T-helper 2 cell treated with Interferon-gamma antibody and Interleukin-4, amounts not matched to agents 5 μg/mL and 100 μg/mL, for 36 hours (primary cell): ENCODE data around the gene HS3ST5.

Experiments
- DNase-seq: peaks from one replicate; pipeline ENCODE4 v3.0.0; 2021; ENCODE audit warnings: low spot score
- H3K27ac Mint-ChIP-seq: one replicate; pipeline ENCODE4 v1.8.0; 2021; ENCODE audit warnings: mild to moderate bottlenecking, mixed read lengths
- H3K27me3 Mint-ChIP-seq: one replicate; pipeline ENCODE4 v1.8.0; 2021; ENCODE audit warnings: low read depth, mixed read lengths
- H3K36me3 Mint-ChIP-seq: one replicate; pipeline ENCODE4 v1.8.0; 2021; ENCODE audit warnings: low read depth, mixed read lengths
- H3K4me1 Mint-ChIP-seq: one replicate; pipeline ENCODE4 v1.8.0; 2021; ENCODE audit warnings: low read depth, mixed read lengths
- H3K4me3 Mint-ChIP-seq: one replicate; pipeline ENCODE4 v1.8.0; 2022; ENCODE audit warnings: mild to moderate bottlenecking, moderate library complexity, mixed read lengths
- H3K9me3 Mint-ChIP-seq: one replicate; pipeline ENCODE4 v1.8.0; 2021; ENCODE audit warnings: mixed read lengths

HS3ST5 gene, protein sequence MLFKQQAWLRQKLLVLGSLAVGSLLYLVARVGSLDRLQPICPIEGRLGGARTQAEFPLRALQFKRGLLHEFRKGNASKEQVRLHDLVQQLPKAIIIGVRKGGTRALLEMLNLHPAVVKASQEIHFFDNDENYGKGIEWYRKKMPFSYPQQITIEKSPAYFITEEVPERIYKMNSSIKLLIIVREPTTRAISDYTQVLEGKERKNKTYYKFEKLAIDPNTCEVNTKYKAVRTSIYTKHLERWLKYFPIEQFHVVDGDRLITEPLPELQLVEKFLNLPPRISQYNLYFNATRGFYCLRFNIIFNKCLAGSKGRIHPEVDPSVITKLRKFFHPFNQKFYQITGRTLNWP

DNA sequence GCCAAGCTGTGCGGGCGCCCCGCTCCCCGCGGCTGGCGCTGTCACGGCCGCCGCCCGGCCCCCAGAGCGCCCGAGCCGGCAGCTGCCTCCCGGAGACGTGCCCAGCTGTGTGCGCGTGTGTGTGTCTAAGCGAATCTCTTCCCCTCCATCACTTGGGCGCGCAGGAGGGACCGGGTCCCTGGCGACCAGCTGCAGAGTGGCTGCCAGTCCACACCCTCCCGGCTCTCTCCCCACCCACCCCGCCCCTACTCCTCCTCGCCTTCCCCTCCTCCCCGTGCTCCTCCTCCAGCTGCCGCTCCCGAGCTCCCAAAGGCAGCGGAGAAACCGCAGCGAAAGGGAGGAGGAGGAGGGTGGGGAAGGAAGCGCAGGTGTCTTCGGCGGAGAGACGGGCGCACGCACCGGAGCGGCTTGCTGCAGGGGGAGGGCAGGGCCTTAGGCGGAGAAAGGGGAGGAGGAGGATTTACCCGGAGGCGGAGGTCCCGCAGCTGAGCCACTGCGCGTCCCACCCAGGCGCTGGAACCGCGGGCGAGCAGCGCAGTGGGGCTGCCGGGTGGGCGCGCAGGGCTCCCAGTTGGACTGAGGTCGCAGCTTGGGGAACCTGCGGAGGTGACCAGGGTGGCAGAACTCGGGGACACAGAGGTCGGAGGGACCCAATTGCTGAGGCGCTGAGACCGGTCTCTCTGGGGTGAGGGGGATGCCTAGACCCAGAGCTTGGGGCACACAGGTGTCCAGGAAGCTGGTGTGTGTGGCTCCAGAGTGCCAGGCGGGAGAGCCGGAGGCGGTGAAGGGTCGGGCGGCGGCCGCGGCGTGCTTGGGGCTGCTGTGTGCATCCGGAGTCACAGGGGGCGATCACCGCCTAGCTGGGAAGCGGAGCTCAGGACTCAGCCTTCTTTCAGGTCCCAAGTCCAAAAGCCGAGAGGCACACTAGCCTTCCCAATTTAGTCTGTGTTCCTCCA, at the start of gene HS3ST5:
Gene HS3ST5 (minus strand): TSS at position 198 of the 956 bp plus-strand sequence. CDS start 280,178 bp downstream, outside the sequence.
- Mint-ChIP-seq H3K27ac (no peak within 1 kb of the TSS), H3K9me3 (no peaks in the 10 kb centered on the region), H3K4me3 (peak within 1 kb of the TSS; percentile 24), H3K27me3 (peaks cover 40% of the 10 kb centered on the region), H3K36me3 (no peaks in the 10 kb centered on the region), H3K4me1 (no peaks in the 10 kb centered on the region)
- DNase-seq: no peak

DNA sequence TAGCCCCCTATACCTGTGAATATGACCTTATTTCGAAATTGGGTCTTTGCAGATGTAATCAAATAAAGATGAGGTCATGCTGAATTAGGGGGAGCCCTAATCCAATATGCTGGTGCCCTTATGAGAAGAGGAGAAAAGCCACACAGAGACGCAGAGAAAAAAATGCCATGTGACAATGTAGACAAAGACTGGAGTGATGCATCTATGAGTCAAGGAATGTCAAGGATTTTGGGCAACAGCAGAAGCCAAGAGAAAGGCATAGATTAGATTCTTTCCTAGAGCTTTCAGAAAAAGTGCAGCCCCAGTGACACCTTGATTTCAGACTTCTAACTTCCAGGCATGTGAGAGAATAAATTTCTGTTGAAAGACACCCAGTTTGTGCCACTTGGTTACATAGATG, 47.4 kb upstream of the HS3ST5 start:
- Mint-ChIP-seq H3K4me3 (no peak overlapping the region), H3K36me3 (no peaks in the 10 kb centered on the region), H3K27ac (no peak overlapping the region), H3K4me1 (no peaks in the 10 kb centered on the region), H3K9me3 (no peaks in the 10 kb centered on the region), H3K27me3 (no peaks in the 10 kb centered on the region)
- DNase-seq: no peak

DNA sequence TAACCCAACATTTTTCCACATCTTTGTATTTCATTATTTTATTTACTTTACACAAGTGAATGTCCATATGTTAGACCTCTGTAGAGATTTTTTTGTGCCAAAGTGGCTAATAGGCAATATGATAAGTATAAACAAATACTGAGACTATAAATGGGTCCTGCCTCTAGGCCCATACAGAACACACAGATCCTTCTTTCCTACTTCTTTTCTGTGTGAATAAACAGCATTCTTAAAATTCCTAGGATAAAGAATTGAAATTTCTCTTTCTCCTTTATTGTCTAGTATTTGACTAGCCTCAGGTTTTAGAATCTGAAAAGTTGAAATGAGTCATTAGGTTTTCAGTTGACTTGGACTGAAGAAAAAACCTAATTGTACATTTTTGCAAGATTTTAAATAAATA, 46.3 kb upstream of the HS3ST5 start:
- Mint-ChIP-seq H3K27ac (no peak overlapping the region), H3K36me3 (no peaks in the 10 kb centered on the region), H3K4me1 (no peaks in the 10 kb centered on the region), H3K27me3 (no peaks in the 10 kb centered on the region), H3K4me3 (no peak overlapping the region), H3K9me3 (no peaks in the 10 kb centered on the region)
- no peak for DNase-seq

DNA sequence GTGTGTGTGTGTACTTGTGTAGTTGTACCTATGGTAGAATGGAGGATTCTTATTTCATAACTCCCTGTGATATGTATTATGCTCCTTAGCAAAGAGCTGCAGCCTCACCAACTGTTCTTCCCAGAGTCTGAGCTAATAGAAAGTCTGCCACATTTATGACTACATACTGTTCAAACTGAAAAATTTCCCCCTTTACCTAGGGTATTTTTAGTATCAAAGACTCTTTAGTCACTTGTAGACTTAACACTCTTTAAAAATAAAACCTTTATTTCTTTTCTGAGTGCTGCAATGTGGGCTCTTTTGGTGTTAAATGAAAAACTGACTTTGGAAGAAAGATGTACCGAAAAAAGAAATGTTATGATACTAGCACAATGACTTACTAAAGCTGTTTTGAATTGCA, 39.6 kb upstream of the HS3ST5 start:
- Mint-ChIP-seq H3K4me1 (no peaks in the 10 kb centered on the region), H3K36me3 (no peaks in the 10 kb centered on the region), H3K27ac (no peak overlapping the region), H3K27me3 (no peaks in the 10 kb centered on the region), H3K9me3 (no peaks in the 10 kb centered on the region), H3K4me3 (no peak overlapping the region)
- no peak for DNase-seq

DNA sequence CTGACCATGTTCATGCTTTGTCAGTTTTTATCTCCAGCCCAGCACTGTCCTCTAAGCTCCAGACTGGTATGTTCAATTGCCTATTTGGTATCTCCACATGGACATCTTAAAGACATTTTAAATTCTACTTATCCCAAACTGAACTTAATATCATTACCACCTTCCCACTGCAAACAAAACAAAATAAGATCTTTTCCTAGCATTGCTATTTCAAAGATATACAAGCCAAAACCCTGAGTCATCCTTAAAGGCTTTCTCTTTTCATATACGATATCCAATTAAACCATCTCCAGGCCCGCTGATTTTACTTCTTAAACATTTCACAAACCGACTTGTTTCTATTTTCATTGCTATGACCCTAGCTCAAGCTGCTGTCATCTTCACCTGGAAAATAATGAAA, 35.1 kb upstream of the HS3ST5 start:
- no peaks in the 10 kb centered on the region for H3K9me3 Mint-ChIP-seq
- H3K4me1 Mint-ChIP-seq: no peaks in the 10 kb centered on the region
- no peaks in the 10 kb centered on the region for H3K36me3 Mint-ChIP-seq
- H3K4me3 Mint-ChIP-seq: no peak overlapping the region
- no peaks in the 10 kb centered on the region for H3K27me3 Mint-ChIP-seq
- H3K27ac Mint-ChIP-seq: no peak overlapping the region
- no peak for DNase-seq

DNA sequence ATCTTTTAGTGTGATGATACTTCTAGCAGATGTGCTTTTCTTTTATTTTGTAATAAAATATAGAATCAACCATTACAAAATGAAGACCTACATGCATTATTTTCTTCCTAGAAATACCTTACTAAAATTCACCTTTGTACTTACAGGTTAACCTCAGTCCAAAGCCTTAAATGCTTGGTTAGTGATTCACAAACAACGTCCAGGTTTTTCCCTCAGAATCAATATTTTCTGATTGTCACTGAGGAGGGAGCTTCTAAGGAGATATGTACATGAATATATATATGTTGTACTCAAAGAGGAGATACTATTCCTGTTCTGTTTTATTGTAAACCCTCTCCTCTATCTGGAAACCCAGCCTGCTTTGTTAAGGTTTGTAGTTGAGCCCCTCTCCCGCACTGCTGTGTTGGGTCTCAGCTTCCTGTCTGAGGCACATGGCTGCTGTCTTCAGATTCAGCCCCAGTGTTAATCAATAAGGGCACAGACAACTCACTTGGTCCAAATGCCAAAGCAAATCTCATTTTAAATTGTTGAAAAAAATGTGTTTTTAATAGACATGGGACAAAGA, 33.9 kb upstream of the HS3ST5 start:
- Mint-ChIP-seq H3K4me3 (no peak overlapping the region), H3K27me3 (no peaks in the 10 kb centered on the region), H3K4me1 (no peaks in the 10 kb centered on the region), H3K9me3 (no peaks in the 10 kb centered on the region), H3K27ac (no peak overlapping the region), H3K36me3 (no peaks in the 10 kb centered on the region)
- no peak for DNase-seq

DNA sequence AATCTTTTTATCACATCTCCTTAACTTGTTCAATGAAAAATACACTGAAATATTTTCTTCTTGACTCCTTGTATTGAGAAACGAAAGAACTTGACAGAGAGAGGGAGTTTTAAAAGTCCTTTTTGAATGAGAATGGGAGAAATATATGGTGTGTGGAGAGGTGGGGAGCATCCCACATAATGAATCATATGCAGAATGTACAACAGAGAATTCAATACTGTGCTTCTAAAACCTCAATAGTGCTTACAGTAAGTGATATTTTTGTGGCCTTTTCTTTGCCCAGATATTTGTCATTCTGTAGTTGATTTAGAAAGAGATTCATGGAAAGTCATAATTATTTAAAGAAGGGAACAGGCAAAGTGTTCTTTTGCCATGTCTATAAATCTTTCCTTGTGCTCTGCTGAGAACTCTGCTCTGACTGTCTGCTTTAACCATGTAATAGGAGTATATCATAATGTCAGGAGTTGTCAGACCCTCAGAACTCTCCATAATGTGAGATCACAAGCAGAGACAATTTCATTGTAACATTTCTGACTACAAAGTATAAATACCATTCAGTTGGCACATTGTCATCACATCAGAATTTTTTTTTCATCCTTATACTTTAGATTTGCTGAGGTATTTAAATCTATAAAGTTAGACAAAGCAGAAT, 32.8 kb upstream of the HS3ST5 start:
- Mint-ChIP-seq H3K27me3 (no peaks in the 10 kb centered on the region), H3K4me1 (no peaks in the 10 kb centered on the region), H3K4me3 (no peak overlapping the region), H3K27ac (no peak overlapping the region), H3K36me3 (no peaks in the 10 kb centered on the region), H3K9me3 (no peaks in the 10 kb centered on the region)
- no peak for DNase-seq

DNA sequence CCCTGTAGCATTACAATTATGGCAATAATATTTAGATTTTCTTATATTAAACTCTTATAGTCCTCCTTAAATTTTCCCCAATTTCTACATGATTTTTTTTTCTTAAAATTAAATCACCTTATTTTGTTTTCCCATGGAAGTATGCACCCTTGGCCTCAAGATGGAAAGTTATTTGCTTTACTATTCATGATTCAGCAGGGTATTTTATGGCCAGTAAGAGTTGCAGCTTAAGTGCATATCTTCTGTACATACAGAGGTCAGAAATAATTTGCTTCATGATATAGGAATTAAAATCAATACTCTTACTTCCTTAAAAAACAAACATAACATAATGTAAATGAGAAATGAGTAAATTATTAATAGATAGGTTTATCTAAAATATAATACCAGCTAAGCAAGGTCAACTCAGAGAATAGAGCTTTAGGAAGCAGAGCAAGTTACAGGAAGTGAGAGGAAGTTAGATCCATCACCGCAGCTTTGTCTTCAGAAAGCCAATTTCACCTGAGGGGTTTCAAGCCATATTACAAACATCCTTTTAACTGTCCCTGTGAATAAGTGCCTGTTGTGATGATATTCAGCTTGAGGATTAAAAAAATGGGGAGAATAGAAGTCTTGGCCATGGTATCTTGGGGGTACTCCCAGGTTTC, 24.6 kb upstream of the HS3ST5 start:
- no peaks in the 10 kb centered on the region for H3K36me3 Mint-ChIP-seq
- H3K4me3 Mint-ChIP-seq: no peak overlapping the region
- no peaks in the 10 kb centered on the region for H3K4me1 Mint-ChIP-seq
- H3K9me3 Mint-ChIP-seq: no peaks in the 10 kb centered on the region
- H3K27me3 Mint-ChIP-seq: no peaks in the 10 kb centered on the region
- DNase-seq: no peak
- no peak overlapping the region for H3K27ac Mint-ChIP-seq

DNA sequence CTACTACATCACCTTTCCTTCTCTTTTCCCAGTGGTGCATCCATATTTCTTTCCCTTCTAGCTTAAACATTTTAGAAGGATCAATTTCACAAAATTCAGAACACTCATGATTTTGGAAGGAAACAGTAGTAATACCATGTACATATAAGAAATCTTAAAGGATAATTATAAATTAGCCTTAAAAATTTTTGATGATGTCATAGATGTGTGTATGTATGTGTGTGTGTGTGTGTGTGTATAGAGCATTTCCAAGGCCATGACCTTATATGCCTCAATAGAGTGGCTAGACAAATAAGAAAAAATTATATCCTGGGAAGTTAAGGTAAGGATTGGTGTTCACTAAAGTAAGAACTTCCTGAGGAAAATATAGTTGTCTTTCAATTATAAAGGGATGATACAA, 24.1 kb upstream of the HS3ST5 start:
- Mint-ChIP-seq H3K27ac (no peak overlapping the region), H3K9me3 (no peaks in the 10 kb centered on the region), H3K36me3 (no peaks in the 10 kb centered on the region), H3K27me3 (no peaks in the 10 kb centered on the region), H3K4me3 (no peak overlapping the region), H3K4me1 (no peaks in the 10 kb centered on the region)
- DNase-seq: no peak

DNA sequence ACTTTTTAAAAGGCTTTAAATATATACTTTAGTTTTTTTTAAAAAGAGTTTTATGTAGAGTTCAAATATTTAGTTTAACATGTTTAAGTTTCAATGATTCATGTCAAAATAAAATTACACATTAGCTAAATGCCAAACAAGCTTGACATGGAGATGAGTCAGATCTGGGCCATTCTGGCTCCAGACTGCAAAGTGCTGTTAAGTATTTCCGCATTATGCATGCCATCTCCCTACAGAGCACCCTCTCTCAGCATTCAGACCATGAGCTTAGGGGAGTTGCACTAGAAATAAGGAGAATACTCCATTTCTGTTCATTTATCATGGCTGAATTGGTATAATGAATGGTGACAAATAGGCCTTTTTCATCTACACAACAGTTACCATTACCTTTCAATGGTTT, 21.5 kb upstream of the HS3ST5 start:
- no peak for DNase-seq
- no peaks in the 10 kb centered on the region for H3K4me1 Mint-ChIP-seq
- no peaks in the 10 kb centered on the region for H3K36me3 Mint-ChIP-seq
- H3K4me3 Mint-ChIP-seq: no peak overlapping the region
- H3K27ac Mint-ChIP-seq: no peak overlapping the region
- H3K9me3 Mint-ChIP-seq: no peaks in the 10 kb centered on the region
- no peaks in the 10 kb centered on the region for H3K27me3 Mint-ChIP-seq

DNA sequence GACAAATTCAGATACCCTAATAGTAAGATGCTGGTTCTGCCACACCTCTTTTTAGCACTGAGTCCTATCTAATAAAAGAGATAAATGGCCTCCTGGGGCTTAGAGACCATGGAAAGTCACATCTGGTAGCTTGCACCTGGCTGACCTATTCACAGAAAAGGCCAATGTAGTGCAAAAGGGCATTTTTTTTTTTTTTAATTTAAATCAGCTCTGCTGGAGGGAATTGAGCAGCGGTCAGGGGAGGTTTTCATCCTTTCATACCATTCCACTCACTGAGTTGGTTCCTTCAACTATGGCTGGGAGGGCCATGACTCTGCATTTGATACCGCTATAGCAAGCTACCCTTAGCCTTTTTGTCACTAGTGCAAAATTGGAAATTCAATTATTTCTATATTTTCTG, 20.1 kb upstream of the HS3ST5 start:
- Mint-ChIP-seq H3K4me1 (no peaks in the 10 kb centered on the region), H3K36me3 (no peaks in the 10 kb centered on the region), H3K4me3 (no peak overlapping the region), H3K9me3 (no peaks in the 10 kb centered on the region), H3K27me3 (no peaks in the 10 kb centered on the region), H3K27ac (no peak overlapping the region)
- DNase-seq: no peak

DNA sequence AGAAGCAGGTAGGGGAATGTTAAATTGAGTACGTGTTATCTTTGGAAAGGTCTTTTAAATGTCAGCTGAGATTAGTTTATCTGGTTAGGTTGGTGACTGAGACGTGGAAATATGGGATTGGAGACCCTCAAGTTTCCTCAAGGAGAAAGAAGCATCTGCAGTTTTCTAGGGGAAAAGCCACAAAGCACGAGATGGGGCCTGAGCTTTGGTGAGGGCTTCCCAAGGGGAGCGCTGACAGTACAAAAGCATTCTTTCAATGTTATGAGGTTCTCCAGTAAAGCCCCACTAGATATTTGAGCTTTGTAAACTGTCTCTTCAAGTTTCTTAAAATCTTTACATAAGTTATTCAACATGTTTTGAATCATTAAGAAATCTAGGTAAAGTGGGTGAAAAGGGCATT, 19.6 kb upstream of the HS3ST5 start:
- Mint-ChIP-seq H3K36me3 (no peaks in the 10 kb centered on the region), H3K27ac (no peak overlapping the region), H3K4me1 (no peaks in the 10 kb centered on the region), H3K4me3 (no peak overlapping the region), H3K27me3 (no peaks in the 10 kb centered on the region), H3K9me3 (no peaks in the 10 kb centered on the region)
- DNase-seq: no peak

DNA sequence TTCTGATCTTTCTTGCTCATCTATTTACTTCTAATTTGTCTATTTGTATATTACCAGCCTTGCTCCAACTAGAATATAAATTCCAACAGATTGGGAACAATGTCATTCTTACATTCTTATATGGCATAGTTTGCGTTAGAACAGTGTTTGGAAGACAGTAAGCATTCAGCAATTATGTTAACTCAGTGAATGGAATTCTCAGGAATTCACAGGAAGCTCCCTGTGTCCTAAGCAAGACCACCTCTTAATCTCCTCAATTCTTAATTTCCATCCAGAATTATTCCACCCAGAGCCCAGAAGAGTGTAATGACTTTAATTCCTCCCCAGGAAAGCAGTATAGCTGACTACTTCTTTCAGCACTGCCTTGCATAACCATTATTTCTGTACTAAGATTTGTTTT, 18.2 kb upstream of the HS3ST5 start:
- no peak overlapping the region for H3K4me3 Mint-ChIP-seq
- H3K4me1 Mint-ChIP-seq: no peaks in the 10 kb centered on the region
- H3K9me3 Mint-ChIP-seq: no peaks in the 10 kb centered on the region
- no peak overlapping the region for H3K27ac Mint-ChIP-seq
- no peak for DNase-seq
- no peaks in the 10 kb centered on the region for H3K36me3 Mint-ChIP-seq
- no peaks in the 10 kb centered on the region for H3K27me3 Mint-ChIP-seq
